HepG2 (cell line): ENCODE measurements around the gene UCN2. TPM values are rescaled to one million over a fixed set of nuclear protein-coding genes. Genes with fewer than 3 reads are reported as not detected.

Experiments used
- ATAC-seq: fragments of 200-7000 bp; cut with Tn5 transposase; 3 replicates; pipeline ENCODE4 v1.9.1; 2020; ENCODE audit warnings: mild to moderate bottlenecking, moderate library complexity
- BruUV-seq: library from RNA; stranded (reverse); fragments of 400-500 nt; replicated peaks from 2 replicates; lab custom pipeline; 2021; lab: Mats Ljungman, UMichigan
- CTCF ChIA-PET: fragments of 300-600 bp; formaldehyde crosslinking; extraction: SDS; loops from one replicate; lab custom pipeline; 2021; ENCODE audit warnings: low total read pairs, inconsistent platforms, low intra/inter-chr PET ratio; lab: Yijun Ruan, JAX
- POLR2A ChIA-PET: fragments of 350-600 bp; sonication (Branson Sonifier 250); formaldehyde crosslinking; loops from one replicate; lab custom pipeline; 2020; ENCODE audit warnings: antibody characterized with exemption, inconsistent platforms; lab: Yijun Ruan, JAX
- DNase-seq: peaks from one replicate; pipeline ENCODE4 v3.0.0-alpha.2; 2015; ENCODE audit warnings: low spot score
- FAIRE-seq: peaks from 3 replicates; lab custom pipeline; 2011; peaks lifted over from hg19 to GRCh38; lab: Jason Lieb, UNC
- H2AFZ ChIP-seq: one replicate; pipeline ENCODE4 v1.6.1; 2011; ENCODE audit warnings: low read length, inconsistent platforms
- H3K27ac ChIP-seq: fragments of 300-600 bp; 3 replicates; pipeline ENCODE4 v1.8.0; 2011; ENCODE audit warnings: mixed run types, mild to moderate bottlenecking, mixed read lengths, low read length, inconsistent platforms; ENCODE audit not compliant: insufficient read depth; ENCODE audit errors: extremely low read length
- H3K27me3 ChIP-seq, 2 experiments: fragments of 200-600 bp in 1 of 2; 2 replicates in 1 of 2; 3 replicates in 1 of 2; pipeline versions ENCODE4 v1.6.0 to v1.8.0; 2011; ENCODE audit warnings: low read length in 2 of 2, mild to moderate bottlenecking in 2 of 2, moderate library complexity in 2 of 2, inconsistent platforms in 1 of 2; ENCODE audit not compliant: insufficient read depth in 2 of 2, control insufficient read depth in 1 of 2
- H3K36me3 ChIP-seq, 2 experiments: fragments of 200-600 bp in 1 of 2; replicated peaks in 1 of 2; 2 replicates in 1 of 2; 3 replicates in 1 of 2; pipeline versions ENCODE4 v1.5.1 to v1.8.0; 2011; ENCODE audit warnings: low read length in 2 of 2, inconsistent platforms in 1 of 2; ENCODE audit not compliant: insufficient read depth in 2 of 2, control insufficient read depth in 1 of 2
- H3K4me1 ChIP-seq: 2 replicates; pipeline ENCODE4 v1.5.1; 2012; ENCODE audit warnings: low read length, inconsistent platforms; ENCODE audit not compliant: insufficient read depth
- H3K4me2 ChIP-seq: 2 replicates; pipeline ENCODE4 v1.6.0; 2011; ENCODE audit warnings: low read depth, low read length, inconsistent platforms
- H3K4me3 ChIP-seq, 3 experiments: fragments of 200-600 bp in 1 of 3; sonication (generic), shearing (Covaris generic) in 1 of 3; replicated peaks in 1 of 3; 2 replicates each; pipeline ENCODE4 v1.5.1; 2011 to 2016; ENCODE audit warnings: low read length in 3 of 3, inconsistent platforms in 2 of 3, low read depth in 2 of 3, mild to moderate bottlenecking in 2 of 3, control low read depth in 1 of 3, mixed read lengths in 1 of 3; ENCODE audit not compliant: insufficient read depth in 1 of 3
- H3K79me2 ChIP-seq: one replicate; pipeline ENCODE4 v1.6.1; 2011; ENCODE audit warnings: low read length, inconsistent platforms; ENCODE audit not compliant: insufficient read depth
- H3K9ac ChIP-seq: 2 replicates; pipeline ENCODE4 v1.6.0; 2011; ENCODE audit warnings: mild to moderate bottlenecking, low read depth, low read length, inconsistent platforms; ENCODE audit not compliant: insufficient read depth
- H3K9me3 ChIP-seq: 2 replicates; pipeline ENCODE4 v1.5.1; 2012; ENCODE audit warnings: mild to moderate bottlenecking, low read length
- H4K20me1 ChIP-seq: 2 replicates; pipeline ENCODE4 v1.6.0; 2011; ENCODE audit warnings: inconsistent platforms, mild to moderate bottlenecking, low read length, moderate library complexity; ENCODE audit not compliant: insufficient read depth
- ARID2 ChIP-seq: sonication (generic); formaldehyde crosslinking; IDR thresholded peaks from 2 replicates; pipeline ENCODE4 v1.8.1; 2022; ENCODE audit warnings: mild to moderate bottlenecking, missing genetic modification reagents, borderline replicate concordance
- DPF2 ChIP-seq: sonication (generic); formaldehyde crosslinking; IDR thresholded peaks from 2 replicates; pipeline ENCODE4 v1.4.0; 2020; ENCODE audit warnings: mild to moderate bottlenecking, low read depth, missing genetic modification reagents, borderline replicate concordance
- HMG20A ChIP-seq: IDR thresholded peaks from 2 replicates; pipeline ENCODE4 v1.6.1; 2016; ENCODE audit warnings: borderline replicate concordance
- LCORL ChIP-seq, 2 experiments: fragments of 450-650 bp in 1 of 2; sonication (generic) in 1 of 2; formaldehyde crosslinking in 1 of 2; IDR thresholded peaks; 2 replicates each; pipeline versions ENCODE4 v1.5.0 to v1.6.1; 2017 to 2020; ENCODE audit warnings: antibody characterized with exemption in 1 of 2, missing genetic modification reagents in 1 of 2
- MIER3 ChIP-seq: IDR thresholded peaks from 2 replicates; pipeline ENCODE4 v1.6.1; 2016; ENCODE audit warnings: missing compliant biosample characterization, borderline replicate concordance
- NAIF1 ChIP-seq: sonication (generic); formaldehyde crosslinking; IDR thresholded peaks from 2 replicates; pipeline ENCODE4 v1.5.0; 2020; ENCODE audit warnings: mild to moderate bottlenecking, missing genetic modification reagents, borderline replicate concordance
- TRIM24 ChIP-seq: sonication (generic); formaldehyde crosslinking; IDR thresholded peaks from 2 replicates; pipeline ENCODE4 v1.8.0; 2022; ENCODE audit warnings: mild to moderate bottlenecking, missing genetic modification reagents
- ZBTB3 ChIP-seq: sonication (generic); formaldehyde crosslinking; IDR thresholded peaks from 2 replicates; pipeline ENCODE4 v1.4.0; 2020; ENCODE audit warnings: low read depth, mild to moderate bottlenecking, moderate library complexity, missing genetic modification reagents, borderline replicate concordance
- ZKSCAN5 ChIP-seq: sonication (generic); formaldehyde crosslinking; IDR thresholded peaks from 2 replicates; pipeline ENCODE4 v1.5.1; 2020; ENCODE audit warnings: mild to moderate bottlenecking, missing genetic modification reagents
- ZNF44 ChIP-seq: sonication (generic); formaldehyde crosslinking; IDR thresholded peaks from 2 replicates; pipeline ENCODE4 v1.5.1; 2020; ENCODE audit warnings: mild to moderate bottlenecking, missing genetic modification reagents
- ZNF446 ChIP-seq: sonication (generic); formaldehyde crosslinking; IDR thresholded peaks from 2 replicates; pipeline ENCODE4 v1.5.0; 2020; ENCODE audit warnings: mild to moderate bottlenecking, missing genetic modification reagents
- ZNF562 ChIP-seq: sonication (generic); formaldehyde crosslinking; IDR thresholded peaks from 2 replicates; pipeline ENCODE4 v1.8.0; 2022; ENCODE audit warnings: missing genetic modification reagents, borderline replicate concordance
- ZNF670 ChIP-seq: sonication (generic); formaldehyde crosslinking; IDR thresholded peaks from 2 replicates; pipeline ENCODE4 v1.8.0; 2022; ENCODE audit warnings: mild to moderate bottlenecking, missing genetic modification reagents, borderline replicate concordance
- ZNF879 ChIP-seq: sonication (generic); formaldehyde crosslinking; IDR thresholded peaks from 2 replicates; pipeline ENCODE4 v1.8.1; 2023; ENCODE audit warnings: missing genetic modification reagents
- WGBS: methylation state at CpG from one replicate; pipeline ENCODE4 v1.1.6; 2017; ENCODE audit warnings: low lambda C conversion rate; 5-methylcytosine and 5-hydroxymethylcytosine counted together
- in situ Hi-C: cut with HindIII; loops from 2 replicates; pipeline ENCODE4 v1.10.0; 2017; ENCODE audit warnings: low pct_unique_long_range_greater_than_20kb; ENCODE audit not compliant: extremely low pct_ligation_motif_present
- intact Hi-C: fragments of 100-400 bp; cut with micrococcal nuclease; formaldehyde crosslinking; loops from one replicate; pipeline ENCODE4 v1.10.0; 2022; ENCODE audit not compliant: unreplicated experiment
- polyA plus RNA-seq, 8 experiments: library from polyadenylated mRNA; depleted of rRNA in 3 of 8; stranded (reverse) in 7 of 8; unstranded in 1 of 8; fragments of >200 nt; fragmentation: Illumina TruSeq in 4 of 8; extraction: Trizol in 4 of 8; gene quantifications; 2 replicates each; pipeline versions ENCODE4 v1.2.1 to v1.2.3, GENCODE V29; 2011 to 2016; ENCODE audit warnings: low read depth in 4 of 8, missing spikeins in 1 of 8, mixed read lengths in 1 of 8; ENCODE audit not compliant: insufficient read depth in 1 of 8
- total RNA-seq, 5 experiments: library from RNA; depleted of rRNA; stranded (reverse); fragments of >200 nt; fragmentation: Illumina TruSeq; extraction: Trizol; gene quantifications; 2 replicates each; pipeline ENCODE4 v1.2.3, GENCODE V29; 2016; ENCODE audit warnings: low read depth in 1 of 5

UCN2 gene
- total and polyA plus RNA-seq, 2 of the 13 experiments (the other 11 are each of a cell fraction or from before 2014, with no cell fraction given): 0.07 to 1.5 TPM

- Histone ChIP-seq H3K36me3 (peaks cover 33 to 56% of the 10 kb centered on the region in 2 experiments; a peak in 4 of 5 replicates), H3K9me3 (no peaks in the 10 kb centered on the region), H3K4me3 (no peak overlapping the region), H3K4me2 (no peak overlapping the region), H3K79me2 (no peaks in the 10 kb centered on the region), H3K9ac (no peak overlapping the region), H2AFZ (no peak overlapping the region), H4K20me1 (0 out of 2 replicates have a peak, but pooled peaks cover 8% of the 10 kb centered on the region), H3K27ac (no peak overlapping the region), H3K4me1 (peaks cover 47% of the 10 kb centered on the region), H3K27me3 (no peaks in the 10 kb centered on the region)
- no peak for DNase-seq
- no peak for ATAC-seq
- TF ChIP-seq DPF2 (CRISPR knock-in tag) (no peak), MIER3 (no peak), ZNF44 (CRISPR knock-in tag) (no peak), NAIF1 (no peak), TRIM24 (no peak), ZNF562 (CRISPR knock-in tag) (no peak), ZNF879 (CRISPR knock-in tag) (no peak), ZBTB3 (no peak), ARID2 (CRISPR knock-in tag) (no peak), ZKSCAN5 (CRISPR knock-in tag) (no peak), HMG20A (no peak), LCORL (IDR thresholded peaks at IDR 0.05) (no peak), LCORL (CRISPR knock-in tag; IDR thresholded peaks at IDR 0.05) (no peak), ZNF446 (CRISPR knock-in tag) (no peak), ZNF670 (CRISPR knock-in tag) (no peak)
- FAIRE-seq: no peak
- POLR2A ChIA-PET: interaction anchor here (1.0 to 3.3 kb wide), 6 partner anchors 9 to 37 kb away, joined by 3 to 11 read pairs (median 4); partner anchors contain the start of genes SLC26A6 and UQCRC1
- BruUV-seq: no TSS peak
- CTCF ChIA-PET: no interaction called here
- intact Hi-C loops (no loop called here), in situ Hi-C loops (no loop called here)
- WGBS: 93% methylated on average over 2 of the region's 5 CpGs
Measured at GRCh38 chr3:48598323-48599076, 34.9 kb upstream of the UCN2 start.
